ENCODE data around the gene KCND2. TPM values are rescaled to one million over a fixed set of nuclear protein-coding genes. Genes with fewer than 3 reads are reported as not detected.

The KCND2 gene
- total RNA-seq, 1 donor from 2014 or later: 0.30 TPM

GRCh38 chr7:120512701-120513100, 239.7 kb downstream of the KCND2 start:
- TF ChIP-seq, protein P1, sequence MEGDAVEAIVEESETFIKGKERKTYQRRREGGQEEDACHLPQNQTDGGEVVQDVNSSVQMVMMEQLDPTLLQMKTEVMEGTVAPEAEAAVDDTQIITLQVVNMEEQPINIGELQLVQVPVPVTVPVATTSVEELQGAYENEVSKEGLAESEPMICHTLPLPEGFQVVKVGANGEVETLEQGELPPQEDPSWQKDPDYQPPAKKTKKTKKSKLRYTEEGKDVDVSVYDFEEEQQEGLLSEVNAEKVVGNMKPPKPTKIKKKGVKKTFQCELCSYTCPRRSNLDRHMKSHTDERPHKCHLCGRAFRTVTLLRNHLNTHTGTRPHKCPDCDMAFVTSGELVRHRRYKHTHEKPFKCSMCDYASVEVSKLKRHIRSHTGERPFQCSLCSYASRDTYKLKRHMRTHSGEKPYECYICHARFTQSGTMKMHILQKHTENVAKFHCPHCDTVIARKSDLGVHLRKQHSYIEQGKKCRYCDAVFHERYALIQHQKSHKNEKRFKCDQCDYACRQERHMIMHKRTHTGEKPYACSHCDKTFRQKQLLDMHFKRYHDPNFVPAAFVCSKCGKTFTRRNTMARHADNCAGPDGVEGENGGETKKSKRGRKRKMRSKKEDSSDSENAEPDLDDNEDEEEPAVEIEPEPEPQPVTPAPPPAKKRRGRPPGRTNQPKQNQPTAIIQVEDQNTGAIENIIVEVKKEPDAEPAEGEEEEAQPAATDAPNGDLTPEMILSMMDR (IDR thresholded peaks at IDR 0.05): no peak
- Mint-ChIP-seq H3K36me3 (ENCODE audit: low read depth) (no peaks in the 10 kb centered on the region), H3K4me3 (ENCODE audit: unreplicated experiment) (no peak overlapping the region), H3K27me3 (ENCODE audit: low read depth) (peaks cover 1% of the 10 kb centered on the region), H3K27ac (ENCODE audit: unreplicated experiment) (no peak overlapping the region), H3K9me3 (ENCODE audit: low read depth) (no peaks in the 10 kb centered on the region), H3K4me1 (ENCODE audit: low read depth) (no peaks in the 10 kb centered on the region)
- DNase-seq (ENCODE audit: low spot score): no peak

DNA sequence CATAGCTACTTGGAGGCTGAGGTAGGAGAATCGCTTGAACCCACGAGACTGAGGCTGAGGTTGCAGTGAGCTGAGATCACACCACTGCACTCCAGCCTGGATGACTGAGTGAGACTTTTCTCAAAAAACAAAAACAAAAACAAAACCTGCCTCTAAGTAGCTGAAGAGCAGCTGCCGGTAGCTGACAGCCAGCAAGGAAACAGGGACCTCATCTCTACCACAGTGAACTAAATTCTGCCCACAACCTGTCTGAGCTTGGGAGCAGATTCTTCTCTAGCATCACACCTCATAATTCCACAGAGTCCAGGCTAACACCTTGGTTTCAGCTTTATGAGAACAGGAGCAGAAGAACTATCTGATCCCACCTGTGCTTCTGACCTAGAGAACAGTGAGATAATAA, 246.2 kb downstream of the KCND2 start:
- Mint-ChIP-seq H3K4me3 (ENCODE audit: unreplicated experiment) (no peak overlapping the region), H3K36me3 (ENCODE audit: low read depth) (no peaks in the 10 kb centered on the region), H3K4me1 (ENCODE audit: low read depth) (peaks cover 5% of the 10 kb centered on the region), H3K27me3 (ENCODE audit: low read depth) (peaks cover 1% of the 10 kb centered on the region), H3K9me3 (ENCODE audit: low read depth) (no peaks in the 10 kb centered on the region), H3K27ac (ENCODE audit: unreplicated experiment) (no peak overlapping the region)
- DNase-seq (ENCODE audit: low spot score): no peak
- TF ChIP-seq, protein P1 (IDR thresholded peaks at IDR 0.05): no peak

GRCh38 chr7:120521761-120522737, 249.1 kb downstream of the KCND2 start:
- DNase-seq (ENCODE audit: low spot score): no peak
- Mint-ChIP-seq H3K27me3 (ENCODE audit: low read depth) (no peaks in the 10 kb centered on the region), H3K36me3 (ENCODE audit: low read depth) (no peaks in the 10 kb centered on the region), H3K27ac (ENCODE audit: unreplicated experiment) (no peak overlapping the region), H3K4me3 (ENCODE audit: unreplicated experiment) (no peak overlapping the region), H3K9me3 (ENCODE audit: low read depth) (no peaks in the 10 kb centered on the region), H3K4me1 (ENCODE audit: low read depth) (peaks cover 10% of the 10 kb centered on the region)
- TF ChIP-seq, protein P1 (IDR thresholded peaks at IDR 0.05): no peak

GRCh38 chr7:120523985-120524384, 251.0 kb downstream of the KCND2 start:
- no peak overlapping the region for H3K27ac Mint-ChIP-seq (ENCODE audit: unreplicated experiment)

GRCh38 chr7:120526902-120527509, 254.0 kb downstream of the KCND2 start:
- no peak overlapping the region for H3K27ac Mint-ChIP-seq (ENCODE audit: unreplicated experiment)

More at GRCh38 chr7:120523985-120524384, 251.0 kb downstream of the KCND2 start:
- Mint-ChIP-seq H3K9me3 (ENCODE audit: low read depth) (no peaks in the 10 kb centered on the region), H3K36me3 (ENCODE audit: low read depth) (no peaks in the 10 kb centered on the region), H3K4me3 (ENCODE audit: unreplicated experiment) (no peak overlapping the region), H3K4me1 (ENCODE audit: low read depth) (peaks cover 10% of the 10 kb centered on the region), H3K27me3 (ENCODE audit: low read depth) (no peaks in the 10 kb centered on the region)
- no peak for DNase-seq (ENCODE audit: low spot score)
- TF ChIP-seq, protein P1 (IDR thresholded peaks at IDR 0.05): no peak

More at GRCh38 chr7:120526902-120527509, 254.0 kb downstream of the KCND2 start:
- DNase-seq (ENCODE audit: low spot score): no peak
- Mint-ChIP-seq H3K4me3 (ENCODE audit: unreplicated experiment) (no peak overlapping the region), H3K9me3 (ENCODE audit: low read depth) (no peaks in the 10 kb centered on the region), H3K36me3 (ENCODE audit: low read depth) (no peaks in the 10 kb centered on the region), H3K27me3 (ENCODE audit: low read depth) (no peaks in the 10 kb centered on the region), H3K4me1 (ENCODE audit: low read depth) (peaks cover 6% of the 10 kb centered on the region)
- TF ChIP-seq, protein P1 (IDR thresholded peaks at IDR 0.05): no peak

Measured in chondrocyte (in vitro differentiated cells).